GM21825 (cell line): ENCODE results near the gene ALOX15B.
"Not testable (repeated sequence)": the region's sequence is repeated elsewhere in the genome, so short reads cannot be mapped to it uniquely, and the experiment has no call there.

Source experiments
- ATAC-seq: cut with Tn5 transposase; IDR thresholded peaks from one replicate; pipeline ENCODE4 v1.9.1; 2021; ENCODE audit warnings: mild to moderate bottlenecking, moderate library complexity; ENCODE audit not compliant: unreplicated experiment

Gene ALOX15B

DNA sequence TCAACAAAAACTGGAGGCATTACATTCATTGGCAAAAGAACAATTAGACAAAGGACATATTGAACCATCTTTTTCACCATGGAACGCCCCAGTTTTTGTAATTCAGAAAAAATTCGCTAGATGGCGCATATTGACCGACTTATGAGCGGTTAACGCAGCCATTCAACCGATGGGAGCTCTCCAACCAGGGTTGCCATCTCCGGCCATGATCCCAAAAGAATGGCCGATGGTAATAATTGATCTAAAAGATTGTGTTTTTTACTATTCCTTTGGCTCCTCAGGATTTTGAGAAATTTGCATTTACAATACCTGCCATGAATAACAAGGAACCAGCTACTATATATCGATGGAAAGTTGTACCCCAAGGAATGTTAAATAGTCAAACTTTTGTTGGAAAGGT lies 21.4 kb downstream of the ALOX15B start:
- no peak for ATAC-seq

DNA sequence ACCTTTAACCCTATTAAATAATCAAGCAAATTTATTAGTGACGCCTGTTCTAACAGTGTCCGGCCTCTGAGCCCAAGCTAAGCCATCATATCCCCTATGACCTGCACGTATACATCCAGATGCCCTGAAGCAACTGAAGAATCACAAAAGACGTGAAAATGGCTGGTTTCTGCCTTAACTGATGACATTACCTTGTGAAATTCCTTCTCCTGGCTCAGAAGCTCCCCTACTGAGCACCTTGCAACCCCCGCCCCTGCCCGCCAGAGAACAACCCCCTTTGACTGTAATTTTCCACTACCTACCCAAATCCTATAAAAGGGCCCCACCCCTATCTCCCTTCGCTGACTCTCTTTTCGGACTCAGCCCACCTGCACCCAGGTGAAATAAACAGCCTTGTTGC lies 23.0 kb downstream of the ALOX15B start:
- ATAC-seq = not testable (repeated sequence)

DNA sequence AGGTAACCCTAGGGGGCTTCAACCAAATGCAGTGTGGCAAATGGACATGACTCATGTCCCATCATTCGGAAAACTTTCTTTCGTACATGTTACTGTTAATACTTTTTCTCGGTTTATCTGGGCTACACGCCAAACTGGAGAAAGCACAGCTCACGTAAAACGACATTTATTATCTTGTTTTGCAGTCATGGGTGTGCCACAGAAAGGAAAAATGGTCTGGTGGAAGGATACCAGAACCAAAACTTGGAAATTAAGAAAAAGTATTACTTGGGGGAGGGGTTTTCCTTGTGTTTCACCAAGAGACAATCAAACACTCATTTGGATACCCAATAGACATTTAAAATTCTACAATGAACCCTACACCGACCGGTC lies 23.6 kb downstream of the ALOX15B start:
- no peak for ATAC-seq

DNA sequence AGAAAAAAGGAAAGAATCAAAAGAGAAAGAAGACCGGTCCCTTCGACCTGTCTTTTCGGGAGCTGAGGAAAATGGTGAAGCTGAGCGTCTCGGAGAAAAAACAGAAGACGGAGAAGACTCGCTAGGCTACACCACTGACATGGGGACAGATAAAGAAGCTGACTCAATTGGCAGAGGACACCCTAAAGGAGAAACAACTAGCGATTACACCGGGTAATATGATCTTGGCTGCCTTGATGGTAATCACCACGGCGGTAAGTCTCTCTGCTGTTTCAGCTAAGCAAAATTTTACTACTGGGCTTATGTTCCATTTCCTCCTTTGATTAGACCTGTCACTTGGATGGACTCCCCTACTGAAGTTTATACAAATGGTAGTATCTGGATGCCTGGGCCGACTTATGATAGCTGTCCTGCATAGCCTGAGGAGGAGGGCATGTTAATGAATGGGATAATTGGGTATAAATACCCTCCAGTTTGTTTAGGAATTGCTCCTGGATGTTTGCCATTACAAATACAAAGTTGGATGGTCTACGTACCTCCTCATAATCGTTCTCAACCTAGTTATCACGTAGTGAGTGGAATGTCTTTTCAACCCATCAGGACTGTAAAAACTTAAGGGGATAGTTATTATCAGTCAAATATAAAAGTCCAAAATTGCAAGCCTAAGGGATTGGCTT lies 24.1 kb downstream of the ALOX15B start:
- no peak for ATAC-seq

DNA sequence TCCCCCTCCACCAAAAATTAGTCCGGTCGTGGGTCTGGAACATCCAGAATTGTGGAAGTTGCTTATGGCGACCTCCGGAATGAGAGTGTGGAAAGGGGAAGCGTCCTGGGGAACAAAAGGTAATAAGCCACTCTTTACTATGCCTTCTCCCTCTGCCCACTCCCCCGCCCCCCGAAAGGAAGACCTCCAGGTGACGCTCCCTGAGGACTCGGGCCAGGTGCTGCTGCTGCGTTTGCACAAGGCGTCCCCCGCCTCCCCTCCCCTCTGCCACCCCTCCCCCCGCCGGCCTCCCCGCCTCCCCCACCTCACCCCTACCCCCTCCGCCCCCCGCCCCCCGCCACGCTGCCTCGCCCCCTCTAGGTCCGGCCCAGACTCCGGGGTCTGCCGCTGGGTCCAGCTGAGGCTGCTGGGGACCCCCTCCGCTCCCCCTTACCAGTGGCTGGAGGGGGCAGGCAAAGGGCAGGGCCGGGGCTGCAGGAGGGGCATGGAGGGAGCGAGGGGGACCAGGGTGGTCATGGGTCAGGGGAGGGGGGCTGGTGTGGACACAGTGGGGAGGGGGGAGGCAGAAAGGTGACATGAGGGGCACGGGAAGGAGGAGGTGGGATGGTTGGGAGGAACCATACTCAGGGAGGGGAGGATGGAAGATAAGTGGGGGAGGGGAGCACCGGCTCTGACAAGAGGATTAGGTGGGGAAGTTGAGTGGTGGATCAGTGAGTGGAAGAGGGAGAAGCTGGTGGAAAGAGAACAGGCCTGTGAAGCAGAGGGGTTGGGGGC lies 25.1 kb downstream of the ALOX15B start:
- ATAC-seq = no peak

DNA sequence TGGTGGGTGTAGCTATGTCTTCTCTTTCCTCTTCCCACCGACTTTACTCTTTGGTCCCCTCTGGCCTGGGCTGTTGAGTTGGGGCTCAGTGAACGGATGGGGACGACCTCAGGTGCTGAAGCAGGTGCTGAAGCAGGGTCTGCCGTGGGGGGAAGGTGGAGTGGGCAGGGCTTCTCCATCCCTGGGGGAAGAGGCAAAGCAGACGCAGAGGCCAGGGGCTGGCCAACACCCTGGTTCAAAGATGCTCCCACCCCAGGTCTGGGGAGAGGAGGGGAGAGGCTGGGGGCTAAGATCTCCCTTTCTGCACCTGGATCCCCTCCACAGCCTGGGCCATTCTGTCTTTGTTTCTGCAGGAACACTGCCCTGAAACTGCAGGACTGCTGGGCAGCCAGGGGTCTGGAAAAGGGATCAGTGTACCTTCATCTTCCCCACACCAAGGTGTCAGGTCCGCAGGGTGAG lies 25.7 kb downstream of the ALOX15B start:
- ATAC-seq = no peak

DNA sequence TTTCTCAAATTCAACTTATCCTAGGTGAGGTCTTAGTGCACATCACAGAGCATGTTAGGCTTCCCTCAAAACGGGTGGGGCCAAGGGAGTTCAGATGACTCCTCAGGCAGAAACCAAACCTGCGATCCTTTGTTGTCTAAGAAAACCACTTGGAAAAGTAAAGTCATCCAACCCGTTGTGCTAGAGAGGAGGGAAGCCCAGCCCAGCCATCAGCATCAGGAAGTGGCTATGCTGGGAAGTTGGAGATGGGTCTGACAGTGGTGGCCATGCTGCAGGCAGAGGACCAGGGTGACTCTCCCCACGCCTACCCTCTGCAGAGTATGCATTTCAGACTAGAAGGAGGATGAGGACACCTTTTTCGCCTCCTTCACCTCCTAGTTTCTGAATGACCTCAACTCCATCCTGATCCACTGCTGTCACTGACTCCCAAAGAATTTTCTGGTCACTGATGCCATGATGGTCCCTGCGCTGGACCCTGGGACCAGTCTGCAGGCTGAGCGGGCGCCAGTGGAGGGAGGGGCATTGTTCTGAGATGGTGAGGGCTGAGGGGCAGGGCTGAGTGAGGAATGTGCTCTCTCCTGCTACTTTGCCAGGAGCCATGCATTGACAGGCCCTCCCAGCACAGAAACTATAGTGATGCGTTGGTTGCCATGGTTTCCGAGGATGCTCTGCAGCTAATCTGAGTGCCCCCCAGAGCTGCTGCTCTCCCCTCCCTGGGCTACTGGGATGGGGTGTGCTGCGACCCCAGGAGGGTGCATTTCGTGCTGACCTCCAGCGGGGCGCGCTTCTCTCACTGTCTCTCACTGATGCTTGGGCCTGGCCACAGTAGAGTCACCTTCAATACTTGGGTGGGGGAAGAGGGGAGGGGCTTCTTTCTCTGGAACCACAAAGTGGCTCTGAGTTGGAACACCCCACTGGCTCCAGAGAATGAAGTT lies 28.2 kb downstream of the ALOX15B start:
- ATAC-seq = no peak

DNA sequence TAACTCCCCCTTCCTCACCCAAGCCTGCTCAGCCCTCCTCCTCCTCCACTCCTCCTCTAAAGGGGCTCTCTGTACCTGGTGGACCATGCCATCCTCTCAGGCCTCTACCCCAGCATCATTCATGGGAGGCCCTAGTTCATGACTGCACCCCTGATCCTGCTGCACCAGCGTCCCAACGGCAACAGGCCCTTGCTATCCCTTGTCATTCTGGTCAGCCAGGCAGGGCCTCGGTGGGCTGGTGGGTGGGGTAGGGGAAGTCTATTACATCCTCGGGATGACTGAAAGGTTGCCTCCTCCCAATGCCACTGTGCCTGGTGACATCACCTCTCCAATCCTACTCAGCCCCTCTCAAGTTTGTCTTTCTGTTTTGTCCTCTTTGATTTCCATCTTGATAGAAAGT lies 28.9 kb downstream of the ALOX15B start:
- no peak for ATAC-seq

DNA sequence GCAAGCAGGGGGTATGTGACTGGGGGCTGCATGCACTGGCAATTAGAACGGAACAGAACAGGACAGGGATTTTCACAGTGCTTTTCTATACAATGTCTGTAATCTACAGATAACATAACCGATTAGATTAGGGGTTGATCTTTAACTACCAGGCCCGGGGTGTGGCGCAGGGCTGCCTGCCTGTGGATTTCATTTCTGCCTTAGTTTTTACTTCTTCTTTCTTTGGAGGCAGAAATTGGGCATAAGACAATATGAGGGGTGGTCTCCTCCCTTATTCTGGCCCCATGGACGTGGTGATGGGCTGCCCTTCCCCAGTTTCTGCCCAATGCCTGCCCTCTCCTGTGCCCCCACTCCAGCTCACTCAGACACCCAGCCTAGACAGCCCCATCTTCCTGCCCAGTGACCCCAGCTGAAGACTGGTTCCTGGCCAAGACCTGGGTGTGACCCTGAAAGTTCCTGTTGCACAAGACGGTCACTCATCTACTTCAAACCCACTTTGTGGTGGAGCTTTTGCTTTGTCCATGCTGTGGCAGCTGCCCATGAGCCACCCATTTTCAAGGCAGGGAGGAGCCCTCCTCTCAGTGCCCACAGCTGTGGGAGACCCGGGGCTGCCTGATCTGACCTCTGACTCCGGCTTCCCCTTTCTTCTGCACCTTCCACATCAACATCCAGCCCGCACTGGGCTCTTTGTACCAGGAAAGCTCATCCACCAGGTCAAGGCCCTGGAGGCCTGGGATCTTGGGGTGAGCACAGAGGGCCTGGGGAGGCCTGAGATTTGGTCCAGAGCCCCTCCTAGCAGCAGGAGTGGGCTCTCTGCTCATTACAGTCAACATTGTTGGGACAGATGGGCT lies 30.1 kb downstream of the ALOX15B start:
- no peak for ATAC-seq

DNA sequence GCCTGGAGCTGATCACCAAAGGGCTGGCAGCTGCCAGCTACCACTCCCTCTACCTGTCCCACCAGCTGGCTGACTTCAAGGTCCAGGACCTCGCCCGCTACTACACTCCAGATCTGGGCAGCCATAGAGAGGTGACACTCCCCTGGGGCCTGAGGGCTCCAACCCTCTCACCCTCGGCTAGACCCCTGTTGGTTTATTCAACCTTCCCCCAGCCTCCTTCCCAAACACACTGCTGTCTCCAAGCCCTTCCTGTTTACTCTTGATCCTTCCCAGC lies 30.7 kb downstream of the ALOX15B start:
- ATAC-seq = no peak

DNA sequence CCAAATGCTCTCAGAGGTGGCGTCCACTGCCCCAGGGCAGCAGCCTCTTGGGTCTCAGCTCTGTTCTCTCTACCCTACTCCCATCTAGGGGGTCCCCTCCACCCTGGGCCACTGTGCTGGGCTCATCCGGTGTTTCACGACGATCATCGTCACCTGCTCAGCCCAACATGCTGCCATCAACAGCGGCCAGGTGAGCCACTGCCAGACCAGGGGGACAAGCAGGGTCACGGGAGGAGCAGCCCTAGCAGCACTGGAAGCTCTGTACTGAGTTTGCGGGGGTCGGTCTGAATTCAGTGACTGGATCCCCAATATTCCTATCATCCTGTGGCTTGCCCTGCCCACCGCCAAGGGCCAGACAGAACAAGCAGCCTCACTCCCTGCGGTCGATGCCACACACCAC lies 32.6 kb downstream of the ALOX15B start:
- ATAC-seq = no peak

DNA sequence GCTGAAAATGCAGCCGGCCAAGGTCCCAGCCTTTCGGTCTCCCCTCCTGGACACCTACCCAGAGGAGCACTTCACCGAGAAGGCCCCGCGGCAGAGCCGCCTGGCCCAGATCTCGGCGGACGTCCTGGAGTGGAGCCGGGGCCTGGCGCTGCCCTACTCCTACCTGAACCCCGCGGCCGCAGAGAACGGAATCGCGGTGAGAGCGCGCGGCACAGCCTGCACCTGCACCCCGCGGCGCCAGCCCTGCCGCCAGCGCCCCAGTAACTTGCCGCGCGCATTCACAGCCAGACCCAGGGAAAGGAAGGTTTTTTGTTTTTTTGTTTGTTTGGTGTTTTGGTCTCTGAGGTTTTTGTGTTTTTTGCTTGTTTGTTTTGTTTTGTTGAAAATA lies 33.5 kb downstream of the ALOX15B start:
- no peak for ATAC-seq

DNA sequence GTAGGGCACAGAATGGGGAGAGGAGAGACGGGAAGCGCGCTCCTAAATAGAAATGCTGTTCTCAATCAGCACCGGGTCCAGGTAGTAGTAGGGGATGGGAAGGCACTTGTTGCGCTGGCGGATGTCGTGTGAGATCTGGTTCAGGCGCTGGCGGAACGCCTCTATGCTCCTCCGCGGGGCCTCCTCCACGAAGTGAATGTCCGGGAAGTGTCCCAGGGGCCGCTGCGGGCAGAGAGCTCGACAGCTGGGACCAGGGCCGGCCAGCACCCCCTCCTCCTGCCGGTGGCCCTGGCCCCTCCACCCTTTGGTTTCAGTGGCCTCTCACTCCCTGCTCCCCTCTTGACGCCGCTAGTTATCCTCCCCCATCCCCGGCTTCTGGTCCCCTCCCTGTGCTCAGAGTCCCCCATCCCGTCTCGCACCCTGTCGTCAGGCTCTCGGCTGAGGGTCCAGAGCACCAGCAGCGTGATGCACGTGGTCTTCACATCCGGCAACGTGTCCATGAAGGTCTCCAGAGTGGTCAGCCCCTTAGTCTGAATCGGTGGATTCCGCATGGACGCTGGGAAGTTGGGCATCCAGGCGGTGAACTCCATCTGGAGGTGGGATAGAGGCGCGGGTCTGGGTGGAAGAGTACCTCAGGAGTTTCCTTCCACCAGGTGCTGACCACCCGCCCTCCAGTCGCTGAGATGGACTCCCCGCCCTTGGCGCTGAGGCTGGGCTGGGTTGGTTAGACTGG lies 34.0 kb downstream of the ALOX15B start:
- ATAC-seq = no peak

DNA sequence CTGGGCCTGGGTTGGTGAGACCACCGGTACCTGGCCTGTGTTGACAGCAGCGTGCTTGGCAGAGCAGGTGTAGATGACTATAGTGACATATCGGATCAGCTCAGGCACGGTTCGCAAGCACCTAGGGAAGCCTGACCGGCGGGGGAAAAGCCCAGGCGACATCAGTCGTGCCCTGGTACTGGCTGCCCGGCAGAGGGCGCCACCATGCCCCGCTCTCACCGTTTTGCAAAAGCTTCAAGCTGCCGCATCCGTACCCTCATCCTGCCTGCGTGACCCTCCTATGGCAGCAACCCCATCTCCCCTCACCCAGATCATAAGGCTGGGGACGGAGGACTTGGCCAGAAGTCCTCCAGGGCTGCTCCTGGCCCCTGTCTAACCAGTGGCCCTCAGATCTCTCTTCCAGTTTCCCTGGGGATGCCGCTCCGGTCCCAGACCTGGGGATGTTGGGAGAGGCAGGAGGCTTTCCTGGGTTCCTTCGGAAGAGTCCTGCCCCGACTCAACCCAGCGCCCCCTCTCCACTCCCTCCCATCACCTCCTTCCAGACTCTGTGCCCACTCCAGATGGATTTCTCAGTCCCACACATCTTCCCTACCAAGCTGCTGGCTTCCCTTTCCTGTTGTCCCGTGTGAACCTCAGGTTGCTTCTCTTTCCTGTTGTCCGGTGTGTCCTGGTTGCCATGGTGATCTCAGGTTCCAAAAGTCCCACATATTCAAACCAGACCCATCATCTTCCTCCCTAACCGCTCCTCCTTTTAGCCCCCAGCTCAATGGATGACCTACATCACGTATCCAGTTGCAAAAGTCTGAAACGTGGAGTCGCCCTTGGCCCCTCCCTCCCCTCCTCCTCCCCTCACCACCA lies 35.0 kb downstream of the ALOX15B start:
- ATAC-seq = peak; percentile 47

DNA sequence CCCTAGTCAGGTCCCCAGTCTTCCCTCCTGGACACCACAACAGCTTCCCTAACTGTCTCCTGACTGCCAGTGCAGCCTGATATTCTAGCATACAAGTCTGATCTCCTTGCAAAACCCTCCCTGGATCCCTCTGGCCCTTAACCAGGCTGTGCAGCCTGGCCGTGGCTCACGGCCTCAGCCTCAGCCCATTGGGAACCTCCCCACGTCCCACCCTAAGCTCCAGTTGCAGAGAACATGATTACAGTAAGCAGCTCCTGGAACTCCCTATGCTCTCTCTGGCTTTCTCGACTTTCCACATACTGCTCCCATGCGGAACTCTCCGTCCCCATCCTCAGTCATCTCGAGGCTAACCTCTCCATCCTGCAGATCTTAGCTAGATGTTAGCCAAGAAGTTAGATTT lies 35.7 kb downstream of the ALOX15B start:
- ATAC-seq = no peak

DNA sequence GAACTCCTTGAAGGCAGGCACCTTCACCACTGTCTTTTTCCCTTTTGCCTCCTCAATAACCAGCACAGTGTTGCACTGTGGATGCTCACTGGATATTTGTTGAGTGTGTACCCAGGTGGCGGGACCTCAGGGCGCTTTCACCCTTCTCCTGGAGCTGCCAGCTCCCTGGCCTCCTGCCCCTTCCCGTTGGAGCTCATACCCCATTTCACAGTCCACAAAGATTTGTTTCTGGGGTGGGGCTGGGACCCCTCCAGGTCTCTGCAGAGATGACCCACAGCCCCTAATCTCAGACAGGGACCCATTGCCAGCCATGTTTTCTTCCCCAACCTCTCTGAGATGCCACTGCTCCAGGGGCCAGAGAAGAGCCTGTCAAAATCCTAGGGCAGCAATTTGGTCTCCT lies 36.2 kb downstream of the ALOX15B start:
- ATAC-seq = no peak

DNA sequence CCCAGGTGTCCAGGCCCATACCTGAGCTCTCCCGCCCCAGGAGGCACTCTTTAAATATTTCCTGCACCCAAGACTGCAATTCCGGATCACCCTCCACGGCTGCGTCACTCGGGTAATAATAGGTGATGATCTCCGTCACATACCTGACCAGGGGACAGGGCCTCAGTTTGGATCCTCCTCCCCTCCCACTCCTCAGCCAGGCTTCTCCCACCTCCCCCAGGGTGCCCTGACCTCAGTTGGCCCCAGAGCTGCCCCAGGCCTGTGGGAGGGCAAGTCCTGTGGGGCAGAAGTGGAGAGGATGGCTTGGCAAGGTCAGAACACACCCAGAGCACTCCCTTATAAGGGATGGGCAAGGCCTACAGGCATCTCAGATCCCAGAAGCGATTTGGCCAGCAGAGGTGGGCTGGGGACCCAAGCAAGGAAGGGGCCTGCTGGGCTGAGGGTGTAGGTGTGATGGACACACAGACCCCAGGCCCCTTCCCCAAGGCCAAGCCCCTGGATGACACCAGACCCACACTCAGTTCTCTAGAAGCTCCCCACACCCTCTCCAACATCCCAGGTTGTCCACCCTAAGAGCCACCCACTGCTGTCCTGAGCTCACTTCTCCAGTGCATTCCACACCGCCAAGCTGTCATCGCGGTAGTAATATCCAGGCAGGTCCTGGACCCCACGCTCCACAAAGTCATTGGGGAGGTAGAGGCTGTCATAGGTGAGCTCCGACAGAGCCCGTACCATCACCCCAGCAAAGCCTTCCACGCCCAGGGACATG lies 36.9 kb downstream of the ALOX15B start:
- no peak for ATAC-seq

DNA sequence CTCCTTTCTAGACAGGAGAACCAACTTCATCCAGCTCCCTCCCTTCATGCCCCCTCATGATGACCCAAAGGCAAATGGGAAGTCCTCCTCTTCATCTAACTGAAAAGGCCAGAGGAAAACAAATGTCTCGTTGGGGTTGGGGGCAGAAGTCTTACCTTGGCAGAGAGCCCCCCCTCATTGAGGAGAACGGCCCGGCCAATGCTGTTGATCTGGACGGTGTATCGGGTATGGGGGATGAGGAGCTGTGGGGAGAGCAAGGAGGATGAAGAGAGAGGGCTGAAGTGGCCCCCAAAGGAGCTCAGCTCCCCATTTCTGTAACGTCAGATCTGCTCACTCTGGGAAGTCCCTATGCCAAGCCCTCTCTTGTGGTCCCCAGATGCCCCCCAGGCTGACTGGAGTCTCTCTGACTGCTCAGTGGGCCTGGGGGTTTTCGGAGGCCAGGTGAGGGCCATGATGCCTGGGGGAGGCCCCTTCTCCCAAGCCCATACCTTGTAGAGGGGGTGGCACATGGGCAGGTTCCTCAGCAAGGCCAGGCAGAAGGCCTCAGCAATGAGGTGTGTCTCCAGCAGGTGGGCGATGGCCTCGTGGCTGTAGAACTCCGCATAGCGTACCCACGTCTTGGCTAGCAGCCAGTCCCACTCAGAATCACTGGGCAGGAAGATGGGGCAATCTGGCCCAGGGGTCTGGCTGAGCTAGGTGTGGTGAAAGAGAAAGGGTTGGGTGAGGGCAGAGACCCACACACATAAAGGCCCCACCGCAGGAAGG lies 37.8 kb downstream of the ALOX15B start:
- ATAC-seq = no peak
